Fibroblast of skin of left biceps (primary cell): ENCODE data around the gene TFEB.

Source experiments
- DNase-seq, 2 experiments: peaks; one replicate each; pipeline ENCODE4 v3.0.0-alpha.2; 2013; ENCODE audit warnings: low read depth in 2 of 2

TFEB gene

GRCh38 chr6:41723530-41724227, 11.7 kb downstream of the TFEB start:
- DNase-seq = peak; percentile 56 to 57

- DNase-seq = no peak
Measured at GRCh38 chr6:41722969-41723529, 12.4 kb downstream of the TFEB start.

GRCh38 chr6:41721414-41721813, 14.0 kb downstream of the TFEB start:
- no peak for DNase-seq

- DNase-seq = no peak
Measured at GRCh38 chr6:41720783-41721182, 14.6 kb downstream of the TFEB start.

- DNase-seq = no peak
Measured at GRCh38 chr6:41720262-41720620, 15.2 kb downstream of the TFEB start.

GRCh38 chr6:41719436-41720261, 15.8 kb downstream of the TFEB start:
- no peak for DNase-seq

- DNase-seq = no peak
Measured at GRCh38 chr6:41718828-41719227, 16.6 kb downstream of the TFEB start.

- no peak for DNase-seq
Measured at GRCh38 chr6:41717392-41717736, 18.0 kb downstream of the TFEB start.

- no peak for DNase-seq
Measured at GRCh38 chr6:41716516-41717391, 18.7 kb downstream of the TFEB start.

- DNase-seq = no peak
Measured at GRCh38 chr6:41715795-41716515, 19.5 kb downstream of the TFEB start.

- DNase-seq = no peak
Measured at GRCh38 chr6:41714556-41715273, 20.7 kb downstream of the TFEB start.

- DNase-seq = no peak
Measured at GRCh38 chr6:41713650-41714291, 21.6 kb downstream of the TFEB start.

- DNase-seq = no peak
Measured at GRCh38 chr6:41713159-41713649, 22.2 kb downstream of the TFEB start.

- no peak for DNase-seq
Measured at GRCh38 chr6:41712651-41713103, 22.7 kb downstream of the TFEB start.

- DNase-seq = no peak
Measured at GRCh38 chr6:41711323-41712038, 23.9 kb downstream of the TFEB start.

GRCh38 chr6:41709375-41709774, 26.0 kb downstream of the TFEB start:
- no peak for DNase-seq

- DNase-seq = no peak
Measured at GRCh38 chr6:41708856-41709255, 26.6 kb downstream of the TFEB start.

GRCh38 chr6:41707565-41708200, 27.7 kb downstream of the TFEB start:
- DNase-seq = no peak
